HG03457 (cell line): ENCODE measurements around the gene APOLD1.
"Not testable (repeated sequence)": the region's sequence is repeated elsewhere in the genome, so short reads cannot be mapped to it uniquely, and the experiment has no call there.

ENCODE experiments used
- ATAC-seq: cut with Tn5 transposase; IDR thresholded peaks from one replicate; pipeline ENCODE4 v1.9.1; 2021; ENCODE audit warnings: moderate number of reproducible peaks; ENCODE audit not compliant: unreplicated experiment

The APOLD1 gene, protein sequence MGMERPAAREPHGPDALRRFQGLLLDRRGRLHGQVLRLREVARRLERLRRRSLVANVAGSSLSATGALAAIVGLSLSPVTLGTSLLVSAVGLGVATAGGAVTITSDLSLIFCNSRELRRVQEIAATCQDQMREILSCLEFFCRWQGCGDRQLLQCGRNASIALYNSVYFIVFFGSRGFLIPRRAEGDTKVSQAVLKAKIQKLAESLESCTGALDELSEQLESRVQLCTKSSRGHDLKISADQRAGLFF

DNA sequence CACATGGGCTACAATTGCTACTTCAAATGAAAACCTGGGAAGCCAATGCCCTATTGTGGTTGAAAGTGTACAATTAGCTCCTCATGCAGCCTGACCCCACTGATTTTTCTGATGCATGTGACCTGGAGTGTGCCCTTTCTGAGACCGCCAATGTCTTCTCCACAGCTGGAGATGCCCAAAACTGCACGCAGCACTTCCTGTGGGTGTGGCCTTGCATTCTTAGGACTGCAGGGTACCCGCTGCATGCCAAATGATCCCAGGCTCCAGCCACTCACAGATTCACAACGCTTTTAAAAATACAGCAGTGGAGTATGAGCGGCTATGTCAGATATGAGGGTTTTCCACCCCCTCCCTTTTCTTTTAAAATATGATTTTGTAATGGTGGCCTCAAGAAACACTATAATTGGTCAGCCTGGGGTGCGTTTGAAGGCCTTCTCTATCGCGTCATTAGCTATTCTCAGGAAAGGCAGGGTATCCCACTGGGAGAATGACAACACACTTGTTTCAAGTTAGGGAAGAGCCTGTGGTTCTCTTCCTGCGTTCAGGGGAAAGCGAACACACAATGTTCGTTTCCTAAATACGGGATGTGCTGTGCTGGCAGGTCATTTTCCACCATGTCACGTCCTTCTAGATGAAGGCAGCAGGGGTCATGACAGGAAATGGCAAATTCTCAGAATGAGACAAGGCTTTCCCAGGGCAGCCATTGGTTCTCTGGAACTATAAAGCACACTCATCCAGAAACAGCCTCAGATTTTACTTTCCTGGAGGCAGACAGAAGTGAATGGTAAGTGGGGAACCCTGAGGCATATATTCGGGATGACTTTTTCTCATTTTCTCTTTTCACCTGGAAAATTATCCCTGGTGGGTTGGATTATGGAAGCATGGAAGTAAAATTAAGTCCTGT, at the start of gene APOLD1:
Gene APOLD1 (plus strand): TSS at position 749 of the 904 bp plus-strand sequence. CDS start 33 bp downstream, at position 782.
- ATAC-seq = no peak

DNA sequence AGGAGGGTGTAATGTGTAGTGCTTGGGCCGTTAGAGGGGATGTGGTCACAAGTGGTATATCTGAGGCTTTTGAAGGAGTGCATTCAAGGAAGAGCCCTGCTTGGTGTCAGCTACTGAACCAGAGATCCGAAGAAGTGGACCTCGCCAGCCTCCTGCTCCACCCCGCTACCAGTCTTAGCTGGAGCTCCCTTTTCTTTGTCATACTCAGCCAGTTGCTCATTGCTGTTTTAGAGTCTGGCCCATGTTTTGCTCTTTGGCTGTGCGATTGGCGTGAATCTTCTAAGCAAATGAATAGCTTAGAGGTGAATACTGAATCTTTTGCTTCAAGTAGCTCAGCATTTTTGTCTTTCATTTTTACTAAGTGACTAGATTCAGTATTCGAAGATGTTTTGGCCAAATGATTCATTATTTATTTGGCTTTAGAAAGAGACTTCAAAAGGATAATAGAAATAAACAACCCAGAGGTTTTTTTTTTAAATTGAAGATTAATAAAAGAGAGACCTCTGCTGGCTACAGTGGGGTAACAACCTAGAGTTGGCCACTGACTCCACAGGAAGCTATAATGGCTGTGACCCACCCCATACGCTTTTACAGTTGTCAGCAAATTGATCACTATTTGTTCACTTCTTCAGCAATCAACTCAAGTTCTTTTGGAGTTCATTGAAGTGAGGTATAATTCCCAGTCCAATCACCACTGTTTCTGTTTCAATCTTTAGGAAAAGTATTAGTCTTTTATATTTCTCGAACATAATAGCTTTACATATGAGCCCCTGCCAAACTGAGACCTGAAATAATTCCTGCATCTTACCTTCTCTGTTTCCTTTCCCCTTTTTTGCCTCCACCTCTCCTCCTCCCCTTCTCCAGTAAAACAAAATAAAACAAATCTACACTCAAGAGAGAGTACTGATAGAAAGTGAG, 48.4 kb upstream of the APOLD1 start:
- peak; percentile 55 for ATAC-seq

DNA sequence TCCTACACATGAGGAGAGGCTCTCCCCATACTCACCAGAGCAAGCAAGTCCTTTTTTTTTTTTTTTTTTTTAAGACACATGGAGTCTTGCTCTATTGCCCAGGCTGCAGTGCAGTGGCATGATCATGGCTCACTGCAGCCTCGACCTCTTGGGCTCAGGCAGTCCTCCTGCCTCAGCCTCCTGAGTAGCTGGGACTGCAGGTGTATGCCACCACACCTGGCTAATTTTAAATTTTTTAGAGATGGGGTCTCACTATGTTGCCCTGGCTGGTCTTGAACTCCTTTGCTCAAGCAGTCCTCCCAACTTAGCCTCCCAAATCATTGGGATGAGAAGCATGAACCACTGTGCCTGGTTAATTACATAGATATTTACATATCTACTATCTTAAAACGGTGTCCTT, 47.3 kb upstream of the APOLD1 start:
- not testable (repeated sequence) for ATAC-seq

DNA sequence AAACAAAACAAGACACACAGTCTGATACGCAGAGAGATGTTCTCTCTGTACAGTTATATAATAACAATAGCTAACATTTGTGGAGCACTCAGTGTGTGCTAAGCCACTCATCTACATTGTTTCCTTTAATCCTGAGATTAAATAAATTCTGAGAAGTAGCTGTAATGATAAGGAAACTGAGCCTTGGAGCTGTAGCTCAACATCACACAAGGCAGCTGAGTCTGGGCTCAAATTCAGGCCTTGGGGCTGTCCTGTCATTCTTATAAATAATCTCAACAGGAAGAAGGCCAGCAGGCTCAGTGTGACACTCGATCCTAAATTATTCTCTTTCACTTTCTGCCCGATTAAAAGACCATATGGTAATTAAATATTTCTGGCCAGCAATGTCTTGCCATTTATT, 43.8 kb upstream of the APOLD1 start:
- no peak for ATAC-seq

DNA sequence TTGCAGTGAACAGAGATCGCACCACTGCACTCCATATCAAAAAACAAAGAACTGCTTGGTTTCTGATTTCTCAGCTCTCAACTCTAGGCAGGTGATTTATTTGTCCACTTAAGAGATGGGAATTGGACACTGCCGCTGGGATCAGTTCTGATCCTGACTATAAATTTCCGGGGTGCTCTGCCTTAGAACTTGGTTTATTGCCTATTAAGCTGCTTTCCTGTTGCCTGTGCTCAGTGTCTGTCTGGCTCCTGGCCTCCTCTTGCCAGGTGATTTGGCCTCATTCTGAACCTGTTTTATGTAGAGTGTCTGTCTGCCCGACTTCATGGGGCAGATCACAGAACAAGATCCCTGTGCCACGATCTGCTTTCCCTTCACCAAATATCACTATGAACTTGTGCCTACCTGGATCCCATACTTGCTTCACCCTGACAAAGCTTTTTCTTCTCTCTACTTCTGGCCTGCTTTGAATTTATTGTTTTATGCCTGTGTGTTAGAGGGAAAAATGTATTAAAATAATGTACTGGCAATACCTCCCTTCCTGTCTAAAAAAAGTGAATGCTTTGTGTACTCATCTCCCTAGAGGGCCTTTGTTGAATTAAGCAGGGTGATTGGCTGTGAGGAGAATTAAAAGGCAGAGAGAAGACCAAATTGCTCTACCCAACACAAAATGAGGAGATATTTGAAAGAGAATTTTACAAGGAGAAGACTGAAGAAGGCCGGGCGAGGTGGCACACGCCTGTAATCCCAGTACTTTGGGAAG, 40.7 kb upstream of the APOLD1 start:
- ATAC-seq = no peak

DNA sequence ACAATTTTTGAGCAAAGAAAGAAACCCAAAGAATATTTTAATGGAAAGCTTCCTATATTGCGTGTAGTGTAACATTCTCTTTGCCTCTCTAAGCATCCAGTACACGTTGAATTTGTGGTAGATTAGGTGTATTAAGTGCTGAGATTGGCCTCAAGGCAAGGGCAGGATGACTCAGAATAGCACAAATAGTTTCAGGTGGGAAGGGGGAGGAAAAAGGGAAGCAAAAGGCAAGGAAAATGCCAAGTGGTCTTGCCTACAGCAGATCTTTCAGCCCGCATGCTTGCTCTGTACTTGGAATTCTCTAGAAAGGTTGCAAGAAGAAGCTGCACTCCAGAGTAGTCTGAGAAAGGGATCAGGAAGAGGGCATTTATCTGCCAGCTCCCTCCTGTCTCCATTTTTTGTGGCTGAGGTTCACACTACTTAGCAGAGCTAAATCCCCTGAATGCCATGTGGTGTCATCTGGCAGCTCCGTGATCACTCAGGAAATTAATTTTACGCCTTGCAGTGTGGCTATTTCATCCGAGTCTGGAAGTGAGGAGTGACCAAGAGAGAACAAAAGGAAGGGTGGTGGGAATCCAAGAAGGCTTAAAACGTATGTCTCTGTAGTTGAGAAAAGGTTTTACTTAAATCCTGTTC, 39.8 kb upstream of the APOLD1 start:
- ATAC-seq = no peak

DNA sequence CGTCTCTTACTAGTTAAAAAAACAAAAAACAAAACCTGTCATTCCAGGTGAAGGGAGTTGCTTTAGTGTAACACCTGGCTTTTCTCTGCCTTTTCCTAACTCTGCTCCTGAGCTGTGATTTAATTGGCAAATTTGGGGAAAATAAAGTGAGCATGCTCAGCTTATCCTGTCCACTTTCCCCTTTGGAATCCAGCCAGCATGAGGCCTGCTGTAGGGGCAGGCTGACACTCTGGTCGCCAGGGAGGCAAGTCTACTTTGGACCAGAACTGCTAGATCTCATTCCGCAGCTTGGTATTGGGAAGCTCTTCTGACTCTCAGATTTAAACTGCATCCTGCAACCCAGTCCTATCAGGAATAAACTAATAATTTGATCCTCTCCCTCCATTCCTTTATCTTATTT, 38.2 kb upstream of the APOLD1 start:
- no peak for ATAC-seq

DNA sequence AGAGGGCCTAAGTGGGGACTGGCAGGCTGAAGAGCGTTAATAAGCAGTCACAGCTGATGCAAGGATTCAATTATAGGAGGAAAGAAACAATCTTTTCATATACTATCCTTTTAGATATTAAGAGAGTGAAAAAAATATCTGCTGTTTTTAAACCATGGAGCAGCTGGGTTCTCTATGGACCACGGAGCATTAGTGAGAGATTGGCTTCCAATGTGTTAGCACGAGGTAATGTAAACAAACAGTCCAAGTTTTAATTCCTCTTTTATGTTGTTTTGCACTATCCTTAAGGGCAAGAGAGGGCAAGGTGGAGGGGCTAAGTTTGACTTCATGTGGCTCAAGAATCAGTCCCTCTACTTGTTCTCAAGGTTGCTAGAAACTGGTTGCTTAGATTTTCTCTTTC, 37.4 kb upstream of the APOLD1 start:
- ATAC-seq = no peak

DNA sequence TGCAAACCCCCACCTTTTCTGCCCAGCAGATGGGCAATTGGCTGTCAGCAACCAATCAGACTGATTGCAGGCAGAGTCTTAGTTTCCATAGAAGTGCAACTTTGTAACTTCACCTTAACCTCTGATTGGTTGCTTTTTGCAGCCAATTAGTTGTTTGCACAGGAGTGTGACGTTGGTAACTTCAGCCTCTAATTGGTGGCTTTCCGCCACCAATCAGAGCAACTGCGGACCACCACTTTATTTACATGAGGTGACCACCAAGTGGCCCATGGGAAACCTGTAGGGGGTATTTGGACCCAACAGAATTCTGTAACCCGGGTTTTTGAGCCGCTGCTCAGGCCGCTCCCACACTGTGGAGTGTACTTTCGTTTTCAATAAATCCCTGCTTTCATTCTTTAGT, 36.0 kb upstream of the APOLD1 start:
- ATAC-seq = no peak

DNA sequence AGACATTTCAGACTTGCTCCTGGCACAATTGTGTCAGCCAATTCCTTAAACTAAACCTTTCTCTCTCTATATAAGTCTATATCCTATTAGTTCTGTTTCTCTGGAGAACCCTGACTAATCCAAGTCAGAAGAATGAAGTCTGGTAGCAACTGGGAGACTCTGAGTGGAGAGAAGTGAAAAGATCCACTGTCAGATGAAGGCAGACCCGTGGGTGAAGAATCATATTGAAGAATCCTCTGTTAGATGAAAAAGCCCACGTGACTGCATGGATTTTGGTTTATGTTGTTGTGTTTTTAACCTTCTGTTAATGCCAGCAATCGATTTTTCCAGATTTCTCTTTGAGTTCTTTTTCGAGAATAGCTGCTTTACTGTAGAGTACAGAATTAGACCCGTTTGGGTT, 29.5 kb upstream of the APOLD1 start:
- ATAC-seq = no peak

DNA sequence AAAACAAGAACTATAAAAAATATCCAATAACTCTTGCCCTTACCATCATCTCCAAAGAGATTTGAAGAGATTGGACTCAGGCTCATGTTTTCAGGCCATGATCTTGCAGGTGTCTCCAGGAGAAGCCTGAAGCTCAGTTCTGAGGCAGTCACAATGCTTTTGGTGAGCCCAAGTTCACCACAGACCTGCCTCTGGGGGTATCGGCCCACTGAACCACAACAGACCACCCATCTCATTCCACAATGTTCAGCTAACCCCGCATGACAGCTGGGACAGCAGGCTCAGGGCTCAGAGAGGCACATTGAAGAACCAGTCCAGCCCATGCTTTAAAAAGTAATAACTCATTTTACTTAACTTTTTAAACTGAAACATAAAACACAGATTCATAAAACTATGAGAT, 28.3 kb upstream of the APOLD1 start:
- no peak for ATAC-seq

DNA sequence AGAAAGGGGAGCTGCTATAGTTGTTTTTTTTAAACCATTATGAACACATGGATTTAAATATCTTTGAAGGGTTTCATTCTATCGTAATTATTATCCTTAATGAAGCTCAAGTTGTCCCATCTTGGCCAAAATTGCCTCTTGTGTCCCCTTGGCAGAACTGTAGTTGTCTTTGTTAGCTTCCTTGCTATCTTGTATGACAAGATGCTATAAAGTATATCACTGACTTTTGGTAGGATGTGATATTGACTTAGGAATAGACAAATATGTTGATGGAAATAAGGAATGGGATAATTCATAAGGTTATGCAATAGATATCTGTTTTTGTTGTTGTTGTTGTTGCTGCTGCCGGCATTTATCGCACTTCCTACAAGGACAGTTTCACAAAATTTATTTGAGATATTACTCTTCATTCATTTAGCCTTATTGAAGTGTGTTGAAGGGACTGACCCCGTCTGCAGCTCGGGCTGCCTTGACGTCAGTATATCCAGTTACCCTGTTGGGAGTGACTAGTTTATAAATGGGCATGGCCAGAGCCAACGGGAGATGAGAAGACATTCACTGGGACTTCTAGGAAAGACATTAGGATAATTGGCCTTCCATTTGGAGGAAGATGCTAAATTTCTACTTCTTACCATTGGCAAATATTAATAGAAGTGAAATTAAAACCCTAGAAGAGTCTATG, 26.1 kb upstream of the APOLD1 start:
- no peak for ATAC-seq

DNA sequence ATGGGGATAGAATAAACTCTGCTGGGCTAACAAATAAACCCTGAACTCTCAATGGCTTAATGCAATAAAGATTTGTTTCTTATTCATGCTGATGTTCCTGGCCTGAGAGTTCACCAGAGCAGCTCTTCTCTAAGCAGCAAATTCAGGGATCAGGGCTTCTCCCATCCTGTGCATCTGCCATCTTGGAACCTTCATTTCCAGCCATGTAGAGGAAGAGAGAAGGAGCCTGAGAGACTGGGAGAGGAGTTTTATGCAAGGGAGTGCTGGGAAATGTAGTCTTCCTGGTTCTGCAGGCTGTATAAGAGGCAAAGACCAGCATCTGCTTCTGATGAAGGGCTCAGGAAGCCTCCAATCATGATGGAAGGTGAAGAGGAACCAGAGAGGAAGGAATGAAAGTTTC, 20.6 kb upstream of the APOLD1 start:
- ATAC-seq = no peak

DNA sequence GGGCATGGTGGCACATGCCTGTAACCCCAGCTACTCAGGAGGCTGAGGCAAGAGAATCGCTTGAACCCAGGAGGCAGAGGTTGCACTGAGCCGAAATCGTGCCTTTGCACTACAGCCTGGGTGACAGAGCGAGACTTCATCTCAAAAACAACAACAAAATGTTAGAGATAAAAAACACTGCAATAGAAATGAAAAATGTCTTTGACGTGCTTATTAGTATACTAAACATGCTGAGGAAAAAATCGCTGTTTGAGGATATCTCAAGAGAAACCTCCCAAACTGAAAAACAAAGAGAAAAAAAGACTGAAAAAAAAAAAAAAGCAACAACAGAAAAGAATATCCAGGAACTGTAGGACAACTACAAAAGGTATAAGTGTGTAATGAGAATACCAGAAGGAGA, 15.2 kb upstream of the APOLD1 start:
- ATAC-seq = no peak

DNA sequence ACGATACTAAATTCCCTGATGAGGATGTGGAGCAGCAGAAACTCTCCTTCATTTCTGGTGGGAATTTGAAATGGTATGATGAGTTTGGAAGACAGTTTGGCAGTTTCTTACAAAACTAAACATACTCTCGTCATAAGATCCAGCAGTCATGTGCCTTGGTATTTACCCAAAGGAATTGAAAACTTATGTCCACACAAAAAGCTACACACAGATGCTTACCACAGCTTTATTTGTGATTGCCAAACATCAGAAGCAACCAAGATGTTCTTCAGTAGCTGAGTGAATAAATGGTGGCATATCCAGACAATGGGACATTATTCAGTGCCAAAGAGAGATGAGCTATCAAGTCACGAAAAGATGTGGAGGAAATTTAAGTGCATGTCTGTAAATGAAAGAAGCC, 10.7 kb upstream of the APOLD1 start:
- ATAC-seq = no peak

DNA sequence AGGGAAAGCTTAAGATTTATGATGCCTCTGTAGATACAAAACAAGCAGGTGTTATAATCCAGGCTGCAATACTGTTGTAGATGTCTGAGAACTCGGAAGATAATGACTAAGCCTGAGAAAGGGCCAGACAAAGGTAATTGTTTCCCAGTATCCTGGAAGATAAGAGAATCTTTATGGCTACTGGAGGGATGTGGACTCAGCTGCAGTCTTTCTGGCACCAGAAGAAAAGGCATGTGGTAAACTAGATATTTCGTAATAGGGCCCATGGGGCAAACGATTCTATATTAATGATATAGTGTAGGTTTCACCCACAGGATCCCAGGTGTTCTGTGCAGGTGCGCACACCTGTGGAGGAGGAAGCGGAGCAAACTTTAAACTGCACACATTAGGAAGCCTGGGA, 9.2 kb upstream of the APOLD1 start:
- no peak for ATAC-seq

DNA sequence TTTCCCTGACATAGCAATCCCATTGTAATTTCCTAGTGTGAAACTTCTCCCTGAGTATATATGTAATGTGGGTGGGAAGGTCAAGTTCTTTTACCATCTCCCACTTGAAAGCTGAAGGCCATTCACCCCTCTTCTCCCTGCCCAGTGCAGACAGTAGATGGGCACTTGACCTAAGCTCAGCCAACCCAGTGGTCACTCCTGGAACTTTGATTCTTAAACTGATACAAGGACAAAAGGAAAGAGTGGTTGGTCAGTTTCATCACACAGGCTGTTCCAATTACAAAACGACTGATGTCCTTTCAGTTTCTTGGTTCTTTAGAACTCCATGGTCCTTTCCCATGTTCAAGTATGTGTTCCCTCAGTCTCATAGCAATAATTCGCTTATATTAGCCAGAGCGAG, 8.4 kb upstream of the APOLD1 start:
- ATAC-seq = no peak

DNA sequence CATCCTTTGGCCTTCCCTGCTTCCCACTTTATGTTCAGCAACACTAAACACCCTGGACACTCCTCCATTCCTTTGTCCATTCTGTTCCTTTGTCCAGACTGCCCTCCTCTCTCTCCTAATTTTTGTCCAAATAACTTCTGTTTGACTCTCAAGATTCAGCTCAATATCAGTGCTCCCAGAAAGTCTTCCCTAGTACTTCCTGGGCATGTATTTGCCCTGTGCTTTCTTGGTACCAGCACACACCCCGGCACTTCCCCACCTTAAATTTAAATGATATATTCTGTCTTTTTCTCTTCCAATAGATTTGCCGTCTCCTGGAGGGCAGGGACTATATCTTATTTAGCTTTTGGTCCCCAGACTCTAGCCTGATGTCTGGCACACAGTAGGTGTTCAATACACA, 6.5 kb upstream of the APOLD1 start:
- ATAC-seq = no peak

DNA sequence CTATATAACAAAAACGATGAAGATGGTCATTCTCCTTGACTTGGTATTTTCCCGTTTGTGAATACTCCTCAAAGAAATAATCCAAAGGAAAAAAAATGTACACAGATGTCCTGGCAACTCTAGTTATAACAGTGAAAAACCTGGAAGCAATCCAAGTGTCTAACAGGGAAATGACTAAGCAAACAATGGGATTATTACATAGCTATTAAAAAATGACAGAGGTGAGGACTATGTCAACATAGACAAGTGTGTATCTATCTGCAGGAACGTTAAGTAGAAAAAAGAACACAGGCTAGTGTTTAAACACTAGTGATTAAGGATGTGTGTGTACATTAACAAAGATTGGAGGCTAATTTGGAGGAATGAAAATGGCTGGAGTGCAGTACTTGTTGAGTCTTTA, 5.9 kb upstream of the APOLD1 start:
- ATAC-seq = no peak

DNA sequence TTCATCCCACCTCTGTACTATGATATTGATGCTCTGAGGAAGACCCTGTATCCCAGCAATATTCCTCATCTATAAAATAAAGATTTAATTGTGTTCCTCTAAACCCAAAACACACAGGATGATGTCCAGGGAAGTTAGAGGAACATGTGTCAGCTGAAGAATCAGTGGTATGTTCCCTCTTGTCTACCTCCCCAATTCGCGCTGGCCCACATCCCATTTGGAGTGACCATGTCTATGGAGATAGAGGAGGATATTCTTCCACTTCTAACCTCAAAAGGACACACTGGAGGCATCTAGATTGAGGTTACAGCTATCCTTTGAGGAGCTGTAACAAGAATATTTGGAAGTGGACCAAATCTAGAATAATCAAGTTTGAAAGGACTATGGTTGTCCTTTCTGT, 1.3 kb upstream of the APOLD1 start:
- no peak for ATAC-seq
